BJ (cell line): ENCODE measurements around the gene RELT. TPM values are rescaled to one million over a fixed set of nuclear protein-coding genes. Genes with fewer than 3 reads are reported as not detected.

Experiments used
- CTCF ChIA-PET: fragments of 350-600 bp; formaldehyde crosslinking; extraction: SDS; loops from one replicate; lab custom pipeline; 2021; ENCODE audit warnings: antibody characterized with exemption, inconsistent platforms; lab: Yijun Ruan, JAX
- POLR2A ChIA-PET: fragments of 300-600 bp; sonication (Branson Sonifier 250); formaldehyde crosslinking; extraction: SDS; loops from one replicate; lab custom pipeline; 2021; ENCODE audit warnings: antibody characterized with exemption; lab: Charles Lee
- DNase-seq: peaks from one replicate; pipeline ENCODE4 v3.0.0-alpha.2; 2011; ENCODE audit warnings: low read depth
- H3K27me3 ChIP-seq: 2 replicates; pipeline ENCODE4 v1.6.0; 2011; ENCODE audit warnings: low read length; ENCODE audit not compliant: control insufficient read depth, insufficient read depth
- H3K36me3 ChIP-seq: 2 replicates; pipeline ENCODE4 v1.5.1; 2011; ENCODE audit warnings: low read length; ENCODE audit not compliant: control insufficient read depth, insufficient read depth
- H3K4me3 ChIP-seq: 2 replicates; pipeline ENCODE4 v1.5.1; 2011; ENCODE audit warnings: low read depth, mild to moderate bottlenecking, control low read depth, low read length
- polyA plus RNA-seq: library from polyadenylated mRNA; depleted of rRNA; stranded (reverse); fragments of >200 nt; gene quantifications from 2 replicates; pipeline ENCODE4 v1.2.3, GENCODE V29; 2011
- TF ChIP-seq, protein P1 (sequence below): IDR thresholded peaks from 2 replicates; pipeline ENCODE4 v1.5.1; 2011; ENCODE audit warnings: low read depth, mild to moderate bottlenecking, control low read depth, inconsistent platforms, low read length, moderate library complexity; ENCODE audit not compliant: insufficient read depth

RELT gene
- polyA plus RNA-seq, 1 experiment = 3.7 TPM

GRCh38 chr11:73422886-73423285, 46.7 kb downstream of the RELT start:
- TF ChIP-seq, protein P1, sequence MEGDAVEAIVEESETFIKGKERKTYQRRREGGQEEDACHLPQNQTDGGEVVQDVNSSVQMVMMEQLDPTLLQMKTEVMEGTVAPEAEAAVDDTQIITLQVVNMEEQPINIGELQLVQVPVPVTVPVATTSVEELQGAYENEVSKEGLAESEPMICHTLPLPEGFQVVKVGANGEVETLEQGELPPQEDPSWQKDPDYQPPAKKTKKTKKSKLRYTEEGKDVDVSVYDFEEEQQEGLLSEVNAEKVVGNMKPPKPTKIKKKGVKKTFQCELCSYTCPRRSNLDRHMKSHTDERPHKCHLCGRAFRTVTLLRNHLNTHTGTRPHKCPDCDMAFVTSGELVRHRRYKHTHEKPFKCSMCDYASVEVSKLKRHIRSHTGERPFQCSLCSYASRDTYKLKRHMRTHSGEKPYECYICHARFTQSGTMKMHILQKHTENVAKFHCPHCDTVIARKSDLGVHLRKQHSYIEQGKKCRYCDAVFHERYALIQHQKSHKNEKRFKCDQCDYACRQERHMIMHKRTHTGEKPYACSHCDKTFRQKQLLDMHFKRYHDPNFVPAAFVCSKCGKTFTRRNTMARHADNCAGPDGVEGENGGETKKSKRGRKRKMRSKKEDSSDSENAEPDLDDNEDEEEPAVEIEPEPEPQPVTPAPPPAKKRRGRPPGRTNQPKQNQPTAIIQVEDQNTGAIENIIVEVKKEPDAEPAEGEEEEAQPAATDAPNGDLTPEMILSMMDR = no peak
- no peak for DNase-seq
- Histone ChIP-seq H3K4me3 (no peak overlapping the region), H3K36me3 (0 out of 2 replicates have a peak, but pooled peaks cover 2% of the 10 kb centered on the region), H3K27me3 (no peaks in the 10 kb centered on the region)
- ChIA-PET CTCF (interaction anchor here (1.1 to 2.1 kb wide), 4 partner anchors 8 to 238 kb away, joined by 3 to 5 read pairs (median 4); no protein-coding TSS in a partner anchor), POLR2A (no interaction called here)

- H3K4me3 ChIP-seq = no peak overlapping the region
- TF ChIP-seq, protein P1 = no peak
- POLR2A ChIA-PET = interaction anchor here (0.5 kb wide), 1 partner anchor 116 kb away, joined by 5 read pairs; no protein-coding TSS in a partner anchor
- no peaks in the 10 kb centered on the region for H3K27me3 ChIP-seq
- CTCF ChIA-PET = interaction anchor here (1.1 to 2.1 kb wide), 4 partner anchors 9 to 237 kb away, joined by 3 to 5 read pairs (median 4); no protein-coding TSS in a partner anchor
- no peak for DNase-seq
- H3K36me3 ChIP-seq = no peaks in the 10 kb centered on the region
Measured at GRCh38 chr11:73423506-73423905, 47.3 kb downstream of the RELT start.

GRCh38 chr11:73425108-73425507, 48.9 kb downstream of the RELT start:
- TF ChIP-seq, protein P1 = no peak
- ChIA-PET CTCF (interaction anchor here (1.1 to 1.4 kb wide), 2 partner anchors 10 to 28 kb away, joined by 3 to 6 read pairs; no protein-coding TSS in a partner anchor), POLR2A (no interaction called here)
- Histone ChIP-seq H3K36me3 (no peaks in the 10 kb centered on the region), H3K4me3 (no peak overlapping the region), H3K27me3 (no peaks in the 10 kb centered on the region)
- no peak for DNase-seq

DNA sequence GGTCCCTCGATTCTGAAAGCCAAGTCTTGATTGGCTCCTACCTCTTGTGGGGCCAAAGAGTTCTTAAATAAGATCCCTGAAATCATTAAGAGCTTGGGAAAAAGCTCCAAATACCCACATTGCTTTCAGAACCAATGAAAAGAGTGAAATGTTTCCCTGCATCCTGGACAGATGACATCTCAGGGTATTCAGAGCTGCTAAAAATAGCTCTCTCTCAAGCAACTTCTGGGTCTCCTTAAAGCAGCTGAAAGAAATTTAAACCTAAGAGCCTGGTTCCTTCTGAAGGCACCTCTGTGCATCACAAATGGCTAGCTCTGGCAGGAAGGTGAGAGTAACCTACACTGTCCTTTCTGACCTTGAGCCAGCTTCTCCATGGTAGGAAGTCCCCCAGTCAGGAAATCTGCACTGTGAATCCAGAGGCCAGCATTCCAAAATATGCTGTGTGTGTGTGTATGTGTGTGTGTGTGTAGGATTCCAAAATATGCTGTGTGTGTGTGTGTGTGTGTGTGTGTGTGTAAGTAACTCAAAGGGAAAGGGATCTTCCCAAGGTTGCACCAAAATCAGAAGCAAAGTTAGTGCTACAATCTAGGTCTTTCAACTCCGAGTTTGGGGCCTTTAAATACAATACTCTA, 50.1 kb downstream of the RELT start:
- POLR2A ChIA-PET = no interaction called here
- no peak for DNase-seq
- TF ChIP-seq, protein P1 = no peak

GRCh38 chr11:73428227-73428626, 52.0 kb downstream of the RELT start:
- DNase-seq = no peak
- ChIA-PET CTCF (interaction anchor here (1.0 kb wide), 1 partner anchor 233 kb away, joined by 3 read pairs; no protein-coding TSS in a partner anchor), POLR2A (no interaction called here)
- no peak overlapping the region for H3K4me3 ChIP-seq
- TF ChIP-seq, protein P1 = no peak
- H3K27me3 ChIP-seq = no peaks in the 10 kb centered on the region
- no peaks in the 10 kb centered on the region for H3K36me3 ChIP-seq

More for the DNA sequence above, 50.1 kb downstream of the RELT start:
- H3K36me3 ChIP-seq = no peaks in the 10 kb centered on the region
- no peaks in the 10 kb centered on the region for H3K27me3 ChIP-seq
- CTCF ChIA-PET = interaction anchor here (0.6 to 0.9 kb wide), 2 partner anchors 199 to 513 kb away, joined by 3 read pairs; no protein-coding TSS in a partner anchor
- no peak overlapping the region for H3K4me3 ChIP-seq
